Measurements from ENCODE around the gene SLC13A4. TPM values are rescaled to one million over a fixed set of nuclear protein-coding genes. Genes with fewer than 3 reads are reported as not detected.
A peak's percentile ranks its signal among the peaks of the same experiment; 100 is the strongest.

Gene SLC13A4
- total and polyA plus RNA-seq, 8 donors, result 3.5 to 7.7 (median 5.4) TPM; not detected in 2

DNA sequence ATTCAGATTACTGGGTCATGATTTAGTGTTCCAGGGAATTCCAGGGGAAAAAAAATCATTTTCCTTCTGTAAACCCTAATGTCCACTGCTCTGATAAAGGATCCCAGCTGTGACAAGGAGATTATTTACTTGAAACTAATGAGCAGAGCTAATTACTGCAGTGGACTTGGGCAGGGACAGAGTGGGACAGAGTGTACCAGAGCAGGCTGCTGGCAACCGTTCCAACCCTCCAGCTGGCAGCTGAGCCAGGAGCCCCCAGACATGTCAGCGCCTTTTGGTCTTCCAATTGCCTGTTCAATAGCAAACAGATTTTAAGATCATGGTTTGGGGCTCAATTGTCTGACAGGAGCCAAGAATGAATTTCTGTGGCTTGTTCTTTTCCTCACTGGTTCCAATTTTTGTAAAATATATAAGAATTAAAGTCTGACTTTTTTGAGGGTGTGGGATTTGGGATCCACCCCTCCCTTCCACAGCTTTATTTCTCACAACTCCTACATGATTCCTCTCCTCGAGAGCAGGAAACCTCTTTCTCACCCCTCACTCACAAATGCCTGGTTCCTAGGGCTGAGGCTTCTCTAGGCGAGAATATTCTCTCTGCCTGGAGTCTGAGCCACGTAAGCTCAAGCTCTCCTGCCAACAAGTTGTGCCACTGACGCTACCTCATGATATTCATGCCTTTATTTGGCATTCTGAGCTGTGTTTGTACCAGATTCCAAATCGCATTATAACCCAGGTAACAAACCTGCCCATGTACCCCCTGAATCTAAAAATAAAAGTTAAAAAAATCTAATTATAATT lies 41.2 kb upstream of the SLC13A4 start:
- intact Hi-C loops (cut with DNase I), result no loop called here
- H3K9me3 ChIP-seq, result no peaks in the 10 kb centered on the region
- peak overlapping the region in 1 of 2 donors; percentile 37 for H3K27ac ChIP-seq
- no peak overlapping the region for H3K4me3 ChIP-seq
- ATAC-seq (no peak), DNase-seq (no peak)
- no peaks in the 10 kb centered on the region for H3K27me3 ChIP-seq
- H3K36me3 ChIP-seq, result no peaks in the 10 kb centered on the region
- TF ChIP-seq, protein P1, sequence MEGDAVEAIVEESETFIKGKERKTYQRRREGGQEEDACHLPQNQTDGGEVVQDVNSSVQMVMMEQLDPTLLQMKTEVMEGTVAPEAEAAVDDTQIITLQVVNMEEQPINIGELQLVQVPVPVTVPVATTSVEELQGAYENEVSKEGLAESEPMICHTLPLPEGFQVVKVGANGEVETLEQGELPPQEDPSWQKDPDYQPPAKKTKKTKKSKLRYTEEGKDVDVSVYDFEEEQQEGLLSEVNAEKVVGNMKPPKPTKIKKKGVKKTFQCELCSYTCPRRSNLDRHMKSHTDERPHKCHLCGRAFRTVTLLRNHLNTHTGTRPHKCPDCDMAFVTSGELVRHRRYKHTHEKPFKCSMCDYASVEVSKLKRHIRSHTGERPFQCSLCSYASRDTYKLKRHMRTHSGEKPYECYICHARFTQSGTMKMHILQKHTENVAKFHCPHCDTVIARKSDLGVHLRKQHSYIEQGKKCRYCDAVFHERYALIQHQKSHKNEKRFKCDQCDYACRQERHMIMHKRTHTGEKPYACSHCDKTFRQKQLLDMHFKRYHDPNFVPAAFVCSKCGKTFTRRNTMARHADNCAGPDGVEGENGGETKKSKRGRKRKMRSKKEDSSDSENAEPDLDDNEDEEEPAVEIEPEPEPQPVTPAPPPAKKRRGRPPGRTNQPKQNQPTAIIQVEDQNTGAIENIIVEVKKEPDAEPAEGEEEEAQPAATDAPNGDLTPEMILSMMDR (IDR thresholded peaks at IDR 0.05), result no peak
- H3K4me1 ChIP-seq, result peaks cover 0 to 6% of the 10 kb centered on the region in 2 donors

DNA sequence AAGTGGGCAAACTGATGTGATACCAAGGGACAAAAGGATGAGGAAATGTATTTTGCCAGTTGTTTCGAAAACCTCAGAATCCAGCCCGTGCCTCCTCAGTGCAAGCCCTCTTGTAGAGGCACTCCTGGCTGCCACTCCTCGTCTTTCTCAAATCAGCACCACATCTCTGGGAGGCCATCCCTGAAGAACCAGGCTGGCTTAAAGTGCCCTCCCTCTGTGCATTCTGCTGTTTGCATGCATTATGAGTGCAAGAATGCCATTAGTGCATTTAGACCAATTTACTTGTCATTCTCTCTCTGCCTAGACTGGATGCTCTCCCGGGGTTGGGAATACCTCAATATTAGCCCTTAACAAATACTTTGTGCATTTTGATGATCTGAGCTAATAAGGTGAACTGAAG lies 40.5 kb upstream of the SLC13A4 start:
- Histone ChIP-seq H3K27me3 (no peaks in the 10 kb centered on the region), H3K4me1 (no peaks in the 10 kb centered on the region), H3K36me3 (no peaks in the 10 kb centered on the region), H3K9me3 (no peaks in the 10 kb centered on the region), H3K27ac (no peak overlapping the region), H3K4me3 (no peak overlapping the region)
- intact Hi-C loops (cut with DNase I), result no loop called here
- TF ChIP-seq, protein P1 (IDR thresholded peaks at IDR 0.05), result no peak
- DNase-seq (no peak), ATAC-seq (no peak)

DNA sequence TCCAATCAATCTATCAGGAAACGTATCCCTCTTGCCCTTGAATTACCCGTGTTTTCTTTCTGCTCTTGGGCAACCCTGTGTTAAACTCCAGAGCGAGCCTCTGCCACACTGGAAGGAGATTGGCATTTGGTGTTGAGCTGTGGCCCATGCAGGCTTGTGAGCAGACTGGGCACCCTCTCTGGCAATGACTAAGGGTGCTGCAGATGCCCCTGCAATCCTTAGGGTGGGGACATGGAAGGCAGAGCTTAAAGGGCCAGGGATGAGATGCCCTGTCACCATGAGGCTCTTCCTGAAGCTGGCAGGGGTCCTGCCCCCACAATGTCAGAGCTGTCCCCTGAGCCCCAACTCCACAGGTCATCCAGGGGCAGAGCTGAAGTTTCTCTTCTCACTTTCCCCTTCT lies 40.1 kb upstream of the SLC13A4 start:
- Histone ChIP-seq H3K27ac (no peak overlapping the region), H3K4me3 (no peak overlapping the region), H3K4me1 (no peaks in the 10 kb centered on the region), H3K36me3 (no peaks in the 10 kb centered on the region), H3K9me3 (no peaks in the 10 kb centered on the region), H3K27me3 (no peaks in the 10 kb centered on the region)
- DNase-seq, result no peak
- TF ChIP-seq, protein P1 (IDR thresholded peaks at IDR 0.05), result no peak
- intact Hi-C loops (cut with DNase I), result no loop called here
- no peak for ATAC-seq

DNA sequence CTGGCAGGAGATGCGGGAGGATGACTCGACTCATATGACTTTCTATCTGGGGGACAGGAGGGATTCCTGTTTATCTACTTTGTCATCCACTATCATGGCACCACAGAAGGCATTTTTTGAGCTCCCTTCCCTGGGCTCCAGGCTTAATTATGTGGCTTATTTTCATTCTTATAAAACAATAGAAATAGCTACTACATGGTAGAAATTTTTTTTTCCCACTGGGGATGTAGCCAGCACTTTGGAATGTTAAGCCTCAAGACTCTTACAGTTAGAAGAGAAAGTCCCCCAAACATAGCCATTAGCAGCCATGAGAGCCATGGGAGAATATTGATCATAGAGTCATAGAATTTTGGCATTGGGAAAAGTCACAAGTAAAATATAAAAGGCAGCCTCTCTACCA lies 35.3 kb upstream of the SLC13A4 start:
- DNase-seq, result no peak
- Histone ChIP-seq H3K4me3 (no peak overlapping the region), H3K36me3 (no peaks in the 10 kb centered on the region), H3K4me1 (no peaks in the 10 kb centered on the region), H3K27ac (no peak overlapping the region), H3K9me3 (no peaks in the 10 kb centered on the region), H3K27me3 (no peaks in the 10 kb centered on the region)
- intact Hi-C loops (cut with DNase I), result no loop called here
- ATAC-seq, result no peak
- TF ChIP-seq, protein P1 (IDR thresholded peaks at IDR 0.05), result no peak

DNA sequence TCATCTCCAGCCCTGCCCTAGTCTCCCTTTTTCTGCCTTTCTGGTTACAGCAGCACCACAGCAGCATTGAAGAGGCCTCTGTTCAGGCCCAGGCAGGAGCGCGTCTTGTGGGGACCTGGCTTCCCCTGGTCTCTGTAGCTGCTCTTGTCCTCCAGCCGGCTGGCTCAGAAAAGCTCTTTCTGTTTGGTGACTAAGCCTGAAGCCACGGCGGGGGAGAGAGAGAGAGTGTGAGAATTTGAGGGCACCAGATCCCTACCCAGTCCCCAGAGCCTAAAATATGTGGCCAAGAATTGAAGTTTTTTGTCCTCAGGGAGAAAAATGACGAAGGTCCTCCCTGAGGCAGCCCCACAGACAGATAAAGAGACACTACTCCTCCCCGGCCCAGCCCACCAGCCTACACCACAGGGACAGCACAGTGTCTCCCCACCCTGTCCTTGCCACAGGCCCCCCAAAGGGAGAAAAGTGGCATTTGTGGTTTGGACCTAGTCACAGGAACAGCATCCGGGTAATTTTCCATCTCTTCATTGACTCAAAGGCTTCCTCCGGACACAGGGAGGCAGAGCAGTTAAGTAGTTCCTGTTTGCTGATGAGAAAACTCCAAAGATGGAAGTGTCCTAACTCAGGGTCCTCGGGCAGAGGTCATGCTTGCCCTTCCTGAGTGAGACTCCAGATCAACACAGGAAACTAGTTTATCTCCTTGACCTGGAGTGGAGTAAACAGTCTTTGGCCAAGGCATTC lies 33.9 kb upstream of the SLC13A4 start:
- Histone ChIP-seq H3K9me3 (no peaks in the 10 kb centered on the region), H3K27me3 (no peaks in the 10 kb centered on the region), H3K4me3 (no peak overlapping the region), H3K27ac (peak overlapping the region; percentile 20 to 41), H3K36me3 (no peaks in the 10 kb centered on the region), H3K4me1 (no peaks in the 10 kb centered on the region)
- intact Hi-C loops (cut with DNase I), result no loop called here
- DNase-seq, result no peak
- no peak for ATAC-seq
- TF ChIP-seq, protein P1 (IDR thresholded peaks at IDR 0.05), result no peak

Measured in left lung (tissue), 10 donors.